ENCODE results near the gene WDR89.
"Not testable (repeated sequence)": the region's sequence is repeated elsewhere in the genome, so short reads cannot be mapped to it uniquely, and the experiment has no call there.

WDR89 gene

DNA sequence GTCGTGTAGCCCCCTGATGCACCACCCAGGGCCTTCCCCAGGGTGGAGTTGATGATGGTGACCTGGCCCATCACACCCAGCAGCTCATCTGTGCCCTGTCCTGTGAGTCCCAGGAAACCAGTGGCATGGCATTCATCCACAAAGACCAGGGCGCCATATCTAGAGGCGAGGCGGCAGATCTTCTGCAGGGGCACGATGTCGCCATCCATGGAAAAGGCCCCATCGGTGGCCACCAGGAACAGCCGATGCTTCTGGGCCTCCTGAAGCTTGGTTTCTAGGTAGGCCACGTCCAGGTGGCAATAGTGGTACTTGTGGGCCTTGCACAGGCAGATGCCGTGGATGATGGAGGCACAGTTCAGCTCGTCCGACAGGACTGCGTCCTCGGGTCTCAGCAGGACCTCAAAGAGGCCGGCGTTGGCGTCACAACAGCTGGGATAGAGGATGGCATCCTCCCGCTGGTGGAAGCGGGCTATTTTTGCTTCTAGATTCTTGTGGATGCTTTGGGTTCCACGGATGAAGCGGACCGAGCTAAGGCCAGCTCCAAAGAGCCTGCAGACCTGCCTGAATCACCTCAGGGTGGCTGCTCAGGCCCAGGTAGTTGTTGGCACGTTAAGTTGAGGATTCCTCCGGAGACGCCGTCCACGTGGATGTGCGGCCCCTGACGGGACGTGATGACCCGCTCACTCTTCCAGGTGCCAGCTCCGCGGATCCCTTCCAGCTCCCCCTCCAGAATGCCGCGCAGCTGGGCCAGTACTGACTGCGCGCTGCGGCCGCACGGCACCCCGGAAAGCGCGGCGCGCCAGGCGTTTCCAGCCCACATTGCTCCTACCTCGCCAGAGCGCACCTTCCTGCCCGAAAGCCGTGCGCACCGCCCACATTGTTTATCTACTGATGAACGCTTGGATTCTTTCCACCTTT, 47.0 kb downstream of the WDR89 start:
- no peak for DNase-seq

DNA sequence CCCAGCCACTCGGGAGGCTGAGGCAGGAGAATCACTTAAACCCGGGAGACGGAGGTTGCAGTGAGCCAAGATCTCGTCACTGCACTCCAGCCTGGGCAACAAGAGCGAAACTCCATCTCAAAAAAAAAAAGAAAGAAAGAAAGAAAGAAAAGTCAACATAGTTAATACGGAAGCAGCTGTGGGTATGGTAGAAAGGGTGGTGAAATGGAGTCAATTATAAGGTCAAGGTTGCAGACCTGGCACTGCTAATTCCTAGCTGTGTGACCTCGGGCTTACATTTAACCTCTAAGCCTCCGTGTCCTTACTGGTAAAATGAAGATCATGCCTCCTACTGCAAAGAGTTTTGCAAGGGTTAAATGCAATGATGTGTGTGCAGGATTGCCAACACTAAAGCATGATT, 58.6 kb downstream of the WDR89 start:
- not testable (repeated sequence) for DNase-seq

GRCh38 chr14:63581491-63581890, 60.2 kb downstream of the WDR89 start:
- DNase-seq, result no peak

DNA sequence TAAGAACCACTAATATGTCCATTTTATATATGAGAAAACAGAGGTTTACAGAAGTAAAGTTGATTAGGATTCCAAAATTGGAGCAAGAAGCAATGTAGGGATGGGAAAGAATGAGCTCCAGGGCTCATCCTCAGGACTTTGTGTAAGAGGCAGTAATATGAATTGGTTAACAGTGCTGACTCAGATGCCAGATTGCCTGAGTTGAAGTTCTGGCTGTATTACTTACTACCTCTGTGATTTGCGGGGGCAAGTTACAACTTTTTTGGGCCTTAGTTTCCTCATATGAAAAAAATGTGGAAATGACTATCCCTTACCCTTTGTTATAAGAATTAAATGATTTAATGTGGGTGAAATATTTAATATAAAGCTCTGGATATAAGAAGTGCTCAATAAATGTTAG, 63.4 kb downstream of the WDR89 start:
- no peak for DNase-seq

- peak; percentile 25 for DNase-seq
Observed at GRCh38 chr14:63573581-63573980, 68.1 kb downstream of the WDR89 start.

DNA sequence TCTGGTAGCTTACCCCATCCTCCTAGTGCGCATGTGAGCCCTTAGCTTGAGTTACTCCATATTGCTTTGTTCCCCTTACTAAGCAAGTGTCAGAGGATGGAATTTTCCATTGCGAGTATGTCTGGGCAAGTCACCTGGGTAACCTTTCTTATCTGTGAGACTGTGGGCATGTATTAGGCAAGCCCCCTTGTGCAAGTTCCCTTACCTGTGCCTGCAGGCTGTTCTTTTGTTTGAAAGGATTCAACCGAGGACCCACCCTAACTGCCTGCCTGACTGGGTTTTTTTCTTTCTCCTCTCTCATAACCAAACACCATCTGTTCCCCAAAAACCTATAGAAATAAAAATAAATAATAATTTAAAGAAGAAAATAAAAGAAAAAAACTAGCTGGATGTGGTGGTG, 76.2 kb downstream of the WDR89 start:
- DNase-seq, result no peak

GRCh38 chr14:63564318-63564717, 77.4 kb downstream of the WDR89 start:
- no peak for DNase-seq

GRCh38 chr14:63563370-63564026, 78.2 kb downstream of the WDR89 start:
- DNase-seq, result no peak

DNA sequence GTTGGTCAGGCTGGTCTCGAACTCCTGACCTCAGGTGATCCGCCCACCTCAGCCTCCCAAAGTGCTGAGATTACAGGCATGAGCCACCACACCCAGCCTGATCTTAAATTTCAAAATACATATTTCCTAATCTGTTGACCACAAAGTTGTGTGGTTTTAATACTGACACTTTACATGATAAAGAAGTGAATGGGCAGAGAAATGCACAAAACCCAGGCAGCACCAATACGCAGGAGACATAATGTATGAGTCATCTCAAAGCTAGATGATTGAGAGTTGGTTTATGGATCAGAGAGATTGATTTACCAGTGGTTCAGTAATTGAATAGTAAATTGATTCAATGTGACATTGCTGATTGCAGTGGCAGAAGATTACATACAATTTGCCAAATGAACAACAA, 79.3 kb downstream of the WDR89 start:
- DNase-seq, result no peak

DNA sequence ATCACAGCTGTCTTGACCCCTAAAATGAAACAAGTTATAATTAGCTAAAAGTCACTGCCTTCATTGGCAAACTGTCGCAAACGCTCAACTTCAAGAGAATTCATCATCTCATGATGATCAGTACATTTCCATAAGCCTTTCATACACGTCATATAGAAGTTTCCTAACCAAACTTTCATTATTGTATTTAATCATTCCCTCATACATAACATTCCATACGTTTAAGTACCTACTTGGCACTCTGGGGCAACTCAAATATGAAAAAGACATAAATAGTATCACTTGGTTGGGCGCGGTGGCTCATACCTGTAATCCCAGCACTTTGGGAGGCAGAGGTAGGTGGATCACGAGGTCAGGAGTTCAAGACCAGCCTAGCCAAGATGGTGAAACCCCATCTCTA, 86.1 kb downstream of the WDR89 start:
- DNase-seq, result no peak

DNA sequence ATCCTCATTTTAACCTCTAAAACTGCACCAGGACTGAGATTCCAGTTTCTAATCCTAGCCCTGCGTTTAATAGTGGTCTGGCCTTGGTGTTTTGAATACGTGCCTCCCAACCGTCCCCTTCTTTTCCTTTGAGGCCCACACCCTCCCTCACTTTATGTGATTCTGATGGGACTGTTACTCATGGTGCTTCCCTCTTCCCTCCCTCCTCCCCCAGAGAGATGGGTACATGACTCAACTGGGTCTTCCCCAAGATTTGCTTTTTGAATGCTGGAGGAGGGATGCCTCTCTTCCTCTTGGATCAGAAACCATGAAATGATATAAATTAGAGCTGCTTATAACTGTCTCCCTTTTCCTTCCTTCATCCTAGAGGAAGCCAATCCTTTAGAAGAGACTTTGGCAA, 90.3 kb downstream of the WDR89 start:
- DNase-seq, result peak; percentile 25

GRCh38 chr14:63547798-63548335, 93.8 kb downstream of the WDR89 start:
- DNase-seq, result no peak

Measured in fibroblast of upper back skin (primary cell).